HEK293 (cell line): ENCODE measurements around the gene SELENOP.

Experiments
- CTCF ChIA-PET: fragments of 350-600 bp; formaldehyde crosslinking; extraction: SDS; loops from one replicate; lab custom pipeline; 2021; ENCODE audit warnings: antibody characterized with exemption; lab: Yijun Ruan, JAX
- POLR2A ChIA-PET: fragments of 300-600 bp; formaldehyde crosslinking; extraction: SDS; loops from one replicate; lab custom pipeline; 2020; ENCODE audit warnings: antibody characterized with exemption, inconsistent platforms; lab: Yijun Ruan, JAX
- H3K27ac ChIP-seq: fragments of 200-500 bp; sonication (Bioruptor generic); 2 replicates; pipeline ENCODE4 v1.5.1; 2014; ENCODE audit warnings: low read depth, low read length, control low read depth, inconsistent platforms; ENCODE audit errors: extremely low read depth
- H3K36me3 ChIP-seq, 2 experiments: fragments of 200-500 bp in 1 of 2; sonication (Bioruptor generic) in 1 of 2; 1 replicate in 1 of 2; 2 replicates in 1 of 2; pipeline ENCODE4 v1.5.1; 2014 to 2017; ENCODE audit warnings: inconsistent platforms in 2 of 2, low read length in 2 of 2; ENCODE audit not compliant: control insufficient read depth in 2 of 2, insufficient read depth in 1 of 2
- H3K4me1 ChIP-seq: fragments of 200-500 bp; sonication (Bioruptor generic); 2 replicates; pipeline ENCODE4 v1.5.1; 2014; ENCODE audit warnings: mild to moderate bottlenecking, low read length, inconsistent platforms; ENCODE audit not compliant: control insufficient read depth, insufficient read depth
- H3K4me3 ChIP-seq: 2 replicates; pipeline ENCODE4 v1.5.1; 2011; ENCODE audit warnings: low read depth, mild to moderate bottlenecking, control low read depth, low read length, moderate library complexity
- H3K9me3 ChIP-seq: fragments of 200-500 bp; sonication (Bioruptor generic); 2 replicates; pipeline ENCODE4 v1.5.1; 2014; ENCODE audit warnings: low read depth, low read length, inconsistent platforms; ENCODE audit not compliant: control insufficient read depth, insufficient read depth
- AEBP2 ChIP-seq: fragments of 450-650 bp; formaldehyde crosslinking; IDR thresholded peaks from 2 replicates; pipeline ENCODE4 v1.5.1; 2016; ENCODE audit warnings: missing biosample characterization, missing genetic modification characterization, borderline replicate concordance
- BCL11B ChIP-seq: fragments of 450-650 bp; formaldehyde crosslinking; IDR thresholded peaks from 2 replicates; pipeline ENCODE4 v1.5.1; 2016; ENCODE audit warnings: low read depth, missing biosample characterization, missing genetic modification characterization
- GFI1B ChIP-seq: fragments of 450-650 bp; formaldehyde crosslinking; IDR thresholded peaks from 2 replicates; pipeline ENCODE4 v1.5.1; 2016; ENCODE audit warnings: missing biosample characterization, missing genetic modification characterization
- HOXC10 ChIP-seq: sonication (generic); formaldehyde crosslinking; IDR thresholded peaks from 2 replicates; pipeline ENCODE4 v1.8.1; 2023; ENCODE audit warnings: mild to moderate bottlenecking, missing genetic modification reagents
- MYNN ChIP-seq: fragments of 450-650 bp; formaldehyde crosslinking; IDR thresholded peaks from 2 replicates; pipeline ENCODE4 v1.5.1; 2016; ENCODE audit warnings: missing biosample characterization, missing genetic modification characterization, borderline replicate concordance
- RBAK ChIP-seq: fragments of 450-650 bp; formaldehyde crosslinking; IDR thresholded peaks from 2 replicates; pipeline ENCODE4 v1.5.1; 2016; ENCODE audit warnings: missing biosample characterization, missing genetic modification characterization
- TRIM28 ChIP-seq: IDR thresholded peaks from 2 replicates; pipeline ENCODE4 v1.6.1; 2011; ENCODE audit warnings: low read length, control low read depth, borderline replicate concordance
- YY1 ChIP-seq: fragments of 450-650 bp; formaldehyde crosslinking; IDR thresholded peaks from 2 replicates; pipeline ENCODE4 v1.5.1; 2018; ENCODE audit warnings: missing biosample characterization, missing genetic modification characterization
- ZBTB6 ChIP-seq: fragments of 450-650 bp; formaldehyde crosslinking; IDR thresholded peaks from 2 replicates; pipeline ENCODE4 v1.5.1; 2017; ENCODE audit warnings: missing biosample characterization, missing genetic modification characterization
- ZFP41 ChIP-seq: fragments of 450-650 bp; formaldehyde crosslinking; IDR thresholded peaks from 2 replicates; pipeline ENCODE4 v1.5.1; 2016; ENCODE audit warnings: missing biosample characterization, missing genetic modification characterization, borderline replicate concordance
- ZNF223 ChIP-seq: fragments of 450-650 bp; formaldehyde crosslinking; IDR thresholded peaks from 2 replicates; pipeline ENCODE4 v1.5.1; 2016; ENCODE audit warnings: missing biosample characterization, missing genetic modification characterization
- ZNF302 ChIP-seq: fragments of 450-650 bp; formaldehyde crosslinking; IDR thresholded peaks from 2 replicates; pipeline ENCODE4 v1.5.1; 2016; ENCODE audit warnings: missing biosample characterization, missing genetic modification characterization, low read depth
- ZNF350 ChIP-seq: fragments of 450-650 bp; formaldehyde crosslinking; IDR thresholded peaks from 2 replicates; pipeline ENCODE4 v1.5.0; 2017; ENCODE audit warnings: missing biosample characterization, mild to moderate bottlenecking, missing genetic modification characterization
- ZNF37A ChIP-seq: fragments of 450-650 bp; IDR thresholded peaks from 2 replicates; pipeline ENCODE4 v1.5.1; 2018; ENCODE audit warnings: missing biosample characterization, missing genetic modification characterization
- ZNF398 ChIP-seq: fragments of 450-650 bp; formaldehyde crosslinking; IDR thresholded peaks from 2 replicates; pipeline ENCODE4 v1.5.1; 2017; ENCODE audit warnings: missing biosample characterization, missing genetic modification characterization
- ZNF473 ChIP-seq: fragments of 450-650 bp; formaldehyde crosslinking; IDR thresholded peaks from 2 replicates; pipeline ENCODE4 v1.5.1; 2017; ENCODE audit warnings: missing biosample characterization, missing genetic modification characterization
- ZNF48 ChIP-seq: fragments of 450-650 bp; formaldehyde crosslinking; IDR thresholded peaks from 2 replicates; pipeline ENCODE4 v1.5.1; 2016; ENCODE audit warnings: missing biosample characterization, missing genetic modification characterization
- ZNF514 ChIP-seq: fragments of 450-650 bp; formaldehyde crosslinking; IDR thresholded peaks from 2 replicates; pipeline ENCODE4 v1.5.1; 2016; ENCODE audit warnings: missing biosample characterization, missing genetic modification characterization
- ZNF626 ChIP-seq: fragments of 450-650 bp; sonication (Bioruptor Pico); formaldehyde crosslinking; IDR thresholded peaks from 2 replicates; pipeline ENCODE4 v1.5.1; 2018; ENCODE audit warnings: missing biosample characterization, missing genetic modification characterization, inconsistent platforms
- ZNF645 ChIP-seq: fragments of 450-650 bp; formaldehyde crosslinking; IDR thresholded peaks from 2 replicates; pipeline ENCODE4; 2016; ENCODE audit warnings: missing biosample characterization, missing genetic modification characterization
- ZNF776 ChIP-seq: fragments of 450-650 bp; formaldehyde crosslinking; IDR thresholded peaks from 2 replicates; pipeline ENCODE4 v1.5.0; 2017; ENCODE audit warnings: missing biosample characterization, missing genetic modification characterization, borderline replicate concordance
- ZSCAN4 ChIP-seq: fragments of 450-650 bp; formaldehyde crosslinking; IDR thresholded peaks from 2 replicates; pipeline ENCODE4 v1.5.1; 2017; ENCODE audit warnings: missing biosample characterization, missing genetic modification characterization
- ZXDB ChIP-seq: fragments of 450-650 bp; formaldehyde crosslinking; IDR thresholded peaks from 2 replicates; pipeline ENCODE4 v1.5.1; 2016; ENCODE audit warnings: missing biosample characterization, missing genetic modification characterization

SELENOP gene

GRCh38 chr5:42798284-42799240, 13.1 kb downstream of the SELENOP start (continued):
- TF ChIP-seq ZNF645 (tag by site-specific recombination) (no peak), ZNF350 (tag by site-specific recombination) (no peak), ZNF398 (no peak), ZNF473 (tag by site-specific recombination) (no peak), ZNF48 (tag by site-specific recombination) (no peak), ZNF223 (tag by site-specific recombination) (no peak), ZFP41 (tag by site-specific recombination) (no peak)

GRCh38 chr5:42791151-42791550, 20.5 kb downstream of the SELENOP start:
- Histone ChIP-seq H3K9me3 (no peaks in the 10 kb centered on the region), H3K27ac (no peak overlapping the region), H3K4me1 (no peaks in the 10 kb centered on the region), H3K4me3 (no peak overlapping the region), H3K36me3 (no peaks in the 10 kb centered on the region)
- ChIA-PET CTCF (interaction anchor here (2.0 kb wide), 1 partner anchor 599 kb away, joined by 5 read pairs; no protein-coding TSS in a partner anchor), POLR2A (no interaction called here)
- no peak for TF ChIP-seq ZNF37A (tag by site-specific recombination)
- no peak for TF ChIP-seq RBAK (tag by site-specific recombination)
- no peak for TF ChIP-seq ZNF776 (tag by site-specific recombination)
- no peak for TF ChIP-seq BCL11B (tag by site-specific recombination)
- no peak for TF ChIP-seq ZNF48 (tag by site-specific recombination)

- ChIA-PET CTCF (interaction anchor here (0.7 to 1.8 kb wide), 3 partner anchors 8 to 101 kb away, joined by 3 to 4 read pairs (median 4); no protein-coding TSS in a partner anchor), POLR2A (no interaction called here)
- Histone ChIP-seq H3K9me3 (no peaks in the 10 kb centered on the region; the same call in 1 of the 2 replicates), H3K36me3 (no peaks in the 10 kb centered on the region), H3K27ac (no peak overlapping the region), H3K4me3 (no peak overlapping the region), H3K4me1 (no peaks in the 10 kb centered on the region)
- no peak for TF ChIP-seq AEBP2 (tag by site-specific recombination)
- no peak for TF ChIP-seq HOXC10 (CRISPR knock-in tag)
- no peak for TF ChIP-seq ZBTB6 (tag by site-specific recombination)
- TF ChIP-seq ZXDB, result no peak
- TF ChIP-seq TRIM28, result no peak
- TF ChIP-seq ZNF514 (tag by site-specific recombination), result no peak
- no peak for TF ChIP-seq ZNF302
- TF ChIP-seq MYNN (tag by site-specific recombination), result no peak
- TF ChIP-seq GFI1B (tag by site-specific recombination), result no peak
- no peak for TF ChIP-seq ZSCAN4 (tag by site-specific recombination)
- TF ChIP-seq ZNF626 (tag by site-specific recombination), result no peak
- TF ChIP-seq ZNF473 (tag by site-specific recombination), result no peak
- no peak for TF ChIP-seq YY1 (tag by site-specific recombination)
Measured at GRCh38 chr5:42787845-42788244, 23.8 kb downstream of the SELENOP start.
